ENCODE results near the gene CENPK.

The CENPK gene

DNA sequence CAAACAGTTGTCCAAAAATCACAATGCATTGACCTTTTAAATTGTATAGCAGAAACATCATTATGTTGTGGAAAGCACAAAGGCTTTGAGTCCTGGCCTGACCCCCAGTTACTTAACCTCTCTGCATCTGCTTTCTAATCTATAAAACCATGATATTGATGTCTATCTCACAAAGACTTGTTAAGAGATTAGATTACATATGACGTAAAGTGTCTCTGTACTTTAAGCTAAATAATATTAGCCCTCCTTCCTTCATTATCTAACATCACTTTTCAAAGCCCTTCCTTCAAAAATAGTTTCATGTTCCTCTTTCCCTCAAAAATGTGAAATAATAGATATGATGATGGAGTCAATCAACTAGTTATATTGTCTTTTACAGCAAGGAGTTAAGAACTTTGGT, 84.6 kb downstream of the CENPK start:
- no peak for TF ChIP-seq ZFX (IDR thresholded peaks at IDR 0.05; ENCODE audit: borderline replicate concordance)
- TF ChIP-seq, protein P1, sequence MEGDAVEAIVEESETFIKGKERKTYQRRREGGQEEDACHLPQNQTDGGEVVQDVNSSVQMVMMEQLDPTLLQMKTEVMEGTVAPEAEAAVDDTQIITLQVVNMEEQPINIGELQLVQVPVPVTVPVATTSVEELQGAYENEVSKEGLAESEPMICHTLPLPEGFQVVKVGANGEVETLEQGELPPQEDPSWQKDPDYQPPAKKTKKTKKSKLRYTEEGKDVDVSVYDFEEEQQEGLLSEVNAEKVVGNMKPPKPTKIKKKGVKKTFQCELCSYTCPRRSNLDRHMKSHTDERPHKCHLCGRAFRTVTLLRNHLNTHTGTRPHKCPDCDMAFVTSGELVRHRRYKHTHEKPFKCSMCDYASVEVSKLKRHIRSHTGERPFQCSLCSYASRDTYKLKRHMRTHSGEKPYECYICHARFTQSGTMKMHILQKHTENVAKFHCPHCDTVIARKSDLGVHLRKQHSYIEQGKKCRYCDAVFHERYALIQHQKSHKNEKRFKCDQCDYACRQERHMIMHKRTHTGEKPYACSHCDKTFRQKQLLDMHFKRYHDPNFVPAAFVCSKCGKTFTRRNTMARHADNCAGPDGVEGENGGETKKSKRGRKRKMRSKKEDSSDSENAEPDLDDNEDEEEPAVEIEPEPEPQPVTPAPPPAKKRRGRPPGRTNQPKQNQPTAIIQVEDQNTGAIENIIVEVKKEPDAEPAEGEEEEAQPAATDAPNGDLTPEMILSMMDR (IDR thresholded peaks at IDR 0.05): no peak
- no peak overlapping the region for H3K27ac ChIP-seq

- no peak overlapping the region for H3K27ac ChIP-seq
- TF ChIP-seq, protein P1 (IDR thresholded peaks at IDR 0.05): no peak
- TF ChIP-seq ZFX (IDR thresholded peaks at IDR 0.05; ENCODE audit: borderline replicate concordance): no peak
Measured at GRCh38 chr5:65475895-65476294, 87.1 kb downstream of the CENPK start.

GRCh38 chr5:65475336-65475735, 87.6 kb downstream of the CENPK start:
- TF ChIP-seq ZFX (IDR thresholded peaks at IDR 0.05; ENCODE audit: borderline replicate concordance): no peak
- TF ChIP-seq, protein P1 (IDR thresholded peaks at IDR 0.05): no peak
- no peak overlapping the region for H3K27ac ChIP-seq

GRCh38 chr5:65474130-65474711, 88.7 kb downstream of the CENPK start:
- TF ChIP-seq, protein P1 (IDR thresholded peaks at IDR 0.05): no peak
- TF ChIP-seq ZFX (IDR thresholded peaks at IDR 0.05; ENCODE audit: borderline replicate concordance): no peak
- no peak overlapping the region for H3K27ac ChIP-seq

DNA sequence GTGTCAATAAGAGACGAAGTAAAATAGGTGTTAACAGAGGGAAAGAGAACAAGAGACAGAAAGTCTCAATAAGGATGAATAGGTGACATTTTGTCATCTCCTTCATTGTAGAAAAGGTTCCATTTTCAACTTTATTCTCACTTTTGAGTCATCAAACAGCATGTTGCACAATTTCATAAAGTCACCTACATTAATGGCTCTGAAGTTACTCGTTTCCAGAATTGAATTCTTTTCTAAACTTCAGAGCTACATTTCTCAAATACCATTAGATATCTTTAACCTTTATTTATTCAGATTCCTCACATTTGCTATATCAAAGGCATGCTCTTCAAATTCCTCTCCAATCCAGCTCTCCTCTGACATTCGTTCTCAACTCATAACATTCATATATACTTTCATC, 94.3 kb downstream of the CENPK start:
- no peak overlapping the region for H3K27ac ChIP-seq
- TF ChIP-seq, protein P1 (IDR thresholded peaks at IDR 0.05): no peak
- TF ChIP-seq ZFX (IDR thresholded peaks at IDR 0.05; ENCODE audit: borderline replicate concordance): no peak
